H1 (cell line): ENCODE results near the gene DNAJC6. TPM values are rescaled to one million over a fixed set of nuclear protein-coding genes. Genes with fewer than 3 reads are reported as not detected.

Experiments
- polyA plus RNA-seq, 7 experiments: library from polyadenylated mRNA; depleted of rRNA in 3 of 7; stranded (reverse) in 5 of 7; unstranded in 2 of 7; fragments of >200 nt in 5 of 7; fragments of 200-250 nt in 2 of 7; gene quantifications; 1 replicate in 5 of 7; 2 replicates in 1 of 7; 4 replicates in 1 of 7; pipeline versions ENCODE4 v1.2.1 to v1.2.3, GENCODE V29; 2011 to 2013; ENCODE audit warnings: missing spikeins in 2 of 7, mixed read lengths in 2 of 7
- small RNA-seq: library from polyadenylated mRNA; stranded (forward); fragments of <200 nt; extraction: miRNeasy Mini kit (QIAGEN cat#:217004); gene quantifications from one replicate; pipeline ENCODE3, GENCODE V24; 2013; ENCODE audit not compliant: insufficient read depth
- total RNA-seq: library from RNA; stranded (reverse); fragmentation: NEBNext Ultra II Directional; extraction: Animal tissue kit (Norgen Biotek cat#: 25700); gene quantifications from 2 replicates; pipeline ENCODE4 v1.2.1, GENCODE V29; 2021

DNAJC6 gene
- total and polyA plus RNA-seq, 2 of the 8 experiments (the other 6 are each of a cell fraction or from before 2014, with no cell fraction given), result 1.6 to 3.0 TPM

Small RNA genes within 50 kb of the gene (small RNA-seq; reads per million reads assigned to genes)
- not detected for gene COX6CP13
- gene RNU2-15P, result not detected

Other genes with a start within 250 kb of the DNAJC6 start
- 159 and 175 TPM in 2 replicates for gene AK4, start 161.3 kb upstream of the DNAJC6 start, total RNA-seq
- gene AK4, start 161.3 kb upstream of the DNAJC6 start, polyA plus RNA-seq (2011; rRNA removed), result 38.6 and 64.5 TPM in 2 replicates
- 2.8 and 3.9 TPM in 2 replicates for gene LEPR, start 111.1 kb downstream of the DNAJC6 start, total RNA-seq
- 1.1 and 1.3 TPM in 2 replicates for gene LEPR, start 111.1 kb downstream of the DNAJC6 start, polyA plus RNA-seq (2011; rRNA removed)
- 19.9 and 25.7 TPM in 2 replicates for gene LEPROT, start 111.1 kb downstream of the DNAJC6 start, total RNA-seq
- gene LEPROT, start 111.1 kb downstream of the DNAJC6 start, polyA plus RNA-seq (2011; rRNA removed), result 20.4 and 27.2 TPM in 2 replicates